IMR-90 (cell line): Measurements from ENCODE around the gene HEY2.

Source experiments
- CTCF ChIP-seq: conservative IDR thresholded peaks from 2 replicates; pipeline ENCODE4 v1.5.1; 2012; ENCODE audit warnings: mild to moderate bottlenecking, low read depth, low read length, improper control_type of control experiment
- ELK1 ChIP-seq: fragments of 150-350 bp; IDR thresholded peaks from 2 replicates; pipeline ENCODE4 v1.6.1; 2016; ENCODE audit warnings: low read depth, mild to moderate bottlenecking, low read length, moderate library complexity, borderline replicate concordance
- MAZ ChIP-seq: IDR thresholded peaks from 2 replicates; pipeline ENCODE4 v1.6.1; 2012; ENCODE audit warnings: low read depth, mild to moderate bottlenecking, low read length, improper control_type of control experiment, moderate library complexity, borderline replicate concordance
- MXI1 ChIP-seq: IDR thresholded peaks from 2 replicates; pipeline ENCODE4 v1.6.1; 2012; ENCODE audit warnings: low read depth, mild to moderate bottlenecking, low read length, moderate library complexity, borderline replicate concordance
- POLR2A ChIP-seq: IDR thresholded peaks from 2 replicates; pipeline ENCODE4 v1.6.1; 2012; ENCODE audit warnings: mild to moderate bottlenecking, low read depth, low read length
- RAD21 ChIP-seq: IDR thresholded peaks from 2 replicates; pipeline ENCODE4 v1.6.1; 2012; ENCODE audit warnings: low read length, improper control_type of control experiment
- RCOR1 ChIP-seq: IDR thresholded peaks from 2 replicates; pipeline ENCODE4 v1.6.1; 2012; ENCODE audit warnings: mild to moderate bottlenecking, low read length, improper control_type of control experiment; ENCODE audit not compliant: insufficient replicate concordance
- SMC3 ChIP-seq: fragments of 150-350 bp; IDR thresholded peaks from 2 replicates; pipeline ENCODE4 v1.6.1; 2016; ENCODE audit warnings: low read depth, mild to moderate bottlenecking, antibody characterized with exemption, low read length, moderate library complexity
- TF ChIP-seq, protein P1 (sequence below): fragments of 150-350 bp; IDR thresholded peaks from 2 replicates; pipeline ENCODE4 v1.6.1; 2017; ENCODE audit warnings: mild to moderate bottlenecking, antibody characterized with exemption, low read length, low read depth

DNA sequence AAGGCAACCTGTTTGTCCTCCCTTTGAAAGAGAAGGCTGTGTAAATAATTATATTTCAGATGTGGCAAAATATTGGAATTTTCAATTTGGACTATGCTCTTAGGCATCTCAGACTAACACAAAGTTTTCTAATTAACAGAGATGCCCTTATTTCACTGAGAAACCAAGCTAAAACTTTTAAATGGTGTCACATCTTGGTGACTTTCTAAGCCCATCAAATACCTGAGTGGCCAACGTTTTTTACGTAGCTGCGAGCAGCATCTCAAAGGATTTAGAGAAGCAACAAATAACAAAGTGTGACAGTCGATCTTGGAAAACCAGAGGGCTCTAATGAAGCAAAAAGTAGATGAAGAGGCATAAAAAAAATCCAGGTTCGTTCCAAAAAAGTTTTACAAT is 3.4 kb upstream of the HEY2 start:
- no peak for TF ChIP-seq RAD21
- no peak for TF ChIP-seq CTCF
- TF ChIP-seq, protein P1, sequence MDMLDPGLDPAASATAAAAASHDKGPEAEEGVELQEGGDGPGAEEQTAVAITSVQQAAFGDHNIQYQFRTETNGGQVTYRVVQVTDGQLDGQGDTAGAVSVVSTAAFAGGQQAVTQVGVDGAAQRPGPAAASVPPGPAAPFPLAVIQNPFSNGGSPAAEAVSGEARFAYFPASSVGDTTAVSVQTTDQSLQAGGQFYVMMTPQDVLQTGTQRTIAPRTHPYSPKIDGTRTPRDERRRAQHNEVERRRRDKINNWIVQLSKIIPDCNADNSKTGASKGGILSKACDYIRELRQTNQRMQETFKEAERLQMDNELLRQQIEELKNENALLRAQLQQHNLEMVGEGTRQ, result no peak
- TF ChIP-seq RCOR1, result no peak
- no peak for TF ChIP-seq MXI1
- TF ChIP-seq POLR2A, result no peak
- no peak for TF ChIP-seq SMC3
- TF ChIP-seq MAZ, result no peak
- no peak for TF ChIP-seq ELK1
